ENCODE measurements around the gene RCBTB2. TPM values are rescaled to one million over a fixed set of nuclear protein-coding genes. Genes with fewer than 3 reads are reported as not detected.

Gene RCBTB2
- total RNA-seq, 6 experiments from 2014 or later, result 6.6 to 9.3 (median 7.5) TPM

GRCh38 chr13:48446464-48446863, 86.4 kb downstream of the RCBTB2 start:
- peaks cover 22% of the 10 kb centered on the region for H3K36me3 Mint-ChIP-seq (ENCODE audit: low read depth)
- no peaks in the 10 kb centered on the region for H3K27me3 Mint-ChIP-seq (ENCODE audit: insufficient read depth)
- DNase-seq, result peak; percentile 58
- no peak for TF ChIP-seq CTCF (IDR thresholded peaks at IDR 0.05)
- H3K4me3 Mint-ChIP-seq, result no peak overlapping the region
- H3K9me3 Mint-ChIP-seq, result peaks cover 11% of the 10 kb centered on the region
- H3K27ac Mint-ChIP-seq, result no peak overlapping the region
- peaks cover 36% of the 10 kb centered on the region for H3K4me1 Mint-ChIP-seq (ENCODE audit: low read depth)

DNA sequence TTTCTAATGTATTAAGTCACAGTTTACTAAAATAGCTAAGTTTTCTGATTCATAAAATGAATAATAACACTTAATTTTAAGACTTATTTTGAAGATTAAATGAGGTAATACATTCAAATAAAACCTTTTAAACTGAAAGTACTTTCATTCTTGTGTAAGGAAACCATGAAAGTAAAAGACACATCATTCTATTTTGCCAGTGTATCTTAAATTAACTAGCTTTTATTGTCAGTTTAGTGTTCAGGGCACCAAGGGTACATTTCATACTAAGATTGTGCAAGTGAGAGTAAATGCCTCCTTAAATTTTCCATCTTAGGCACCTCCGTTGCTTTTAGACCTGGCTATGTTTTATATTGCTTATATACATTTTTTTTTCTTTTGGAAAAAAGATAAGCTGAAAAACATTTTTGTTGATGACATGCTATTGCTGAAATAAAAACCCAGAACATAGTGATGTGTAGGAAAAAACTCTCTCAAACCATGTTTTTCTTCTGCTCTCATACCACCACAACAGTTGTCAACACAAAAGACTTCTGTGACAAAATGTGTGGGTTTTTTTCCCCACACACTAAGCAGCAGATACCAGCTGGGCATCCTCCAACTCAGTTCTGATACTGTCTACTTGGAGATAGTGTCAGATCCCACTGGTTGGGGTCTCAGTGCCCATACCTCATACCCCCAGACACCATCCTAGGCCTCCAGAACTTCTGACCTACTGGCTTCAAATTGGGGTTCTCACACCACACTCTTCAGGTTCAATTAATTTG, 89.3 kb downstream of the RCBTB2 start:
- no peak for DNase-seq
- Mint-ChIP-seq H3K9me3 (no peaks in the 10 kb centered on the region), H3K27ac (no peak overlapping the region), H3K4me3 (no peak overlapping the region), H3K4me1 (ENCODE audit: low read depth) (peaks cover 8% of the 10 kb centered on the region), H3K27me3 (ENCODE audit: insufficient read depth) (no peaks in the 10 kb centered on the region), H3K36me3 (ENCODE audit: low read depth) (peaks cover 12% of the 10 kb centered on the region)
- no peak for TF ChIP-seq CTCF (IDR thresholded peaks at IDR 0.05)

Other genes with a start within 250 kb of the RCBTB2 start
- 10 to 100 TPM; 39.2 to 50.4 (median 43.0) TPM for gene RB1, start 229.3 kb downstream of the RCBTB2 start, total RNA-seq (2021; fragmentation: NEBNext Ultra II Directional; extraction: Animal tissue kit (Norgen Biotek cat#: 25700))
- gene LPAR6, start 120.0 kb downstream of the RCBTB2 start, total RNA-seq (2021; fragmentation: NEBNext Ultra II Directional; extraction: Animal tissue kit (Norgen Biotek cat#: 25700)), result 1 to 10 TPM; 4.8 to 6.7 (median 5.7) TPM
- gene CYSLTR2, start 120.8 kb upstream of the RCBTB2 start, total RNA-seq (2021; fragmentation: NEBNext Ultra II Directional; extraction: Animal tissue kit (Norgen Biotek cat#: 25700)), result not detected

Measured in HFFc6 (cell line).